Prostate gland (tissue), 2 donors: ENCODE measurements around the gene DUSP15.

Source experiments
- CTCF ChIP-seq, 4 experiments: fragments of 200-600 bp in 2 of 4; fragments of 450-650 bp in 2 of 4; sonication (generic) in 2 of 4; IDR thresholded peaks; 1 replicate in 3 of 4; 2 replicates in 1 of 4; pipeline ENCODE4 v1.5.1; 2016 to 2019; ENCODE audit warnings: antibody characterized with exemption in 4 of 4, mild to moderate bottlenecking in 2 of 4, moderate library complexity in 2 of 4
- POLR2A ChIP-seq: fragments of 450-650 bp; IDR thresholded peaks from one replicate; pipeline ENCODE4 v1.6.1; 2016; ENCODE audit warnings: antibody characterized with exemption, mild to moderate bottlenecking
- POLR2AphosphoS5 ChIP-seq: sonication (generic); formaldehyde crosslinking; IDR thresholded peaks from one replicate; pipeline ENCODE4 v1.6.1; 2017; ENCODE audit warnings: antibody characterized with exemption

GRCh38 chr20:31858760-31859083 is 11.6 kb downstream of the DUSP15 start:
- TF ChIP-seq POLR2A (no peak), POLR2AphosphoS5 (no peak), CTCF (IDR thresholded peaks at IDR 0.05) (no peak)
